HepG2 (cell line): ENCODE measurements around the gene GPC6. TPM values are rescaled to one million over a fixed set of nuclear protein-coding genes. Genes with fewer than 3 reads are reported as not detected.

Experiments used
- ATAC-seq: fragments of 200-7000 bp; cut with Tn5 transposase; 3 replicates; pipeline ENCODE4 v1.9.1; 2020; ENCODE audit warnings: mild to moderate bottlenecking, moderate library complexity
- BruUV-seq: library from RNA; stranded (reverse); fragments of 400-500 nt; replicated peaks from 2 replicates; lab custom pipeline; 2021; lab: Mats Ljungman, UMichigan
- CTCF ChIA-PET: fragments of 300-600 bp; formaldehyde crosslinking; extraction: SDS; loops from one replicate; lab custom pipeline; 2021; ENCODE audit warnings: low total read pairs, inconsistent platforms, low intra/inter-chr PET ratio; lab: Yijun Ruan, JAX
- POLR2A ChIA-PET: fragments of 350-600 bp; sonication (Branson Sonifier 250); formaldehyde crosslinking; loops from one replicate; lab custom pipeline; 2020; ENCODE audit warnings: antibody characterized with exemption, inconsistent platforms; lab: Yijun Ruan, JAX
- DNase-seq: peaks from one replicate; pipeline ENCODE4 v3.0.0-alpha.2; 2015; ENCODE audit warnings: low spot score
- FAIRE-seq: peaks from 3 replicates; lab custom pipeline; 2011; peaks lifted over from hg19 to GRCh38; lab: Jason Lieb, UNC
- H2AFZ ChIP-seq: one replicate; pipeline ENCODE4 v1.6.1; 2011; ENCODE audit warnings: low read length, inconsistent platforms
- H3K27ac ChIP-seq: fragments of 300-600 bp; 3 replicates; pipeline ENCODE4 v1.8.0; 2011; ENCODE audit warnings: mixed run types, mild to moderate bottlenecking, mixed read lengths, low read length, inconsistent platforms; ENCODE audit not compliant: insufficient read depth; ENCODE audit errors: extremely low read length
- H3K27me3 ChIP-seq, 2 experiments: fragments of 200-600 bp in 1 of 2; 2 replicates in 1 of 2; 3 replicates in 1 of 2; pipeline versions ENCODE4 v1.6.0 to v1.8.0; 2011; ENCODE audit warnings: low read length in 2 of 2, mild to moderate bottlenecking in 2 of 2, moderate library complexity in 2 of 2, inconsistent platforms in 1 of 2; ENCODE audit not compliant: insufficient read depth in 2 of 2, control insufficient read depth in 1 of 2
- H3K36me3 ChIP-seq, 2 experiments: fragments of 200-600 bp in 1 of 2; replicated peaks in 1 of 2; 2 replicates in 1 of 2; 3 replicates in 1 of 2; pipeline versions ENCODE4 v1.5.1 to v1.8.0; 2011; ENCODE audit warnings: low read length in 2 of 2, inconsistent platforms in 1 of 2; ENCODE audit not compliant: insufficient read depth in 2 of 2, control insufficient read depth in 1 of 2
- H3K4me1 ChIP-seq: 2 replicates; pipeline ENCODE4 v1.5.1; 2012; ENCODE audit warnings: low read length, inconsistent platforms; ENCODE audit not compliant: insufficient read depth
- H3K4me2 ChIP-seq: 2 replicates; pipeline ENCODE4 v1.6.0; 2011; ENCODE audit warnings: low read depth, low read length, inconsistent platforms
- H3K4me3 ChIP-seq, 3 experiments: fragments of 200-600 bp in 1 of 3; sonication (generic), shearing (Covaris generic) in 1 of 3; replicated peaks in 1 of 3; 2 replicates each; pipeline ENCODE4 v1.5.1; 2011 to 2016; ENCODE audit warnings: low read length in 3 of 3, inconsistent platforms in 2 of 3, low read depth in 2 of 3, mild to moderate bottlenecking in 2 of 3, control low read depth in 1 of 3, mixed read lengths in 1 of 3; ENCODE audit not compliant: insufficient read depth in 1 of 3
- H3K79me2 ChIP-seq: one replicate; pipeline ENCODE4 v1.6.1; 2011; ENCODE audit warnings: low read length, inconsistent platforms; ENCODE audit not compliant: insufficient read depth
- H3K9ac ChIP-seq: 2 replicates; pipeline ENCODE4 v1.6.0; 2011; ENCODE audit warnings: mild to moderate bottlenecking, low read depth, low read length, inconsistent platforms; ENCODE audit not compliant: insufficient read depth
- H3K9me3 ChIP-seq: 2 replicates; pipeline ENCODE4 v1.5.1; 2012; ENCODE audit warnings: mild to moderate bottlenecking, low read length
- H4K20me1 ChIP-seq: 2 replicates; pipeline ENCODE4 v1.6.0; 2011; ENCODE audit warnings: inconsistent platforms, mild to moderate bottlenecking, low read length, moderate library complexity; ENCODE audit not compliant: insufficient read depth
- HMG20A ChIP-seq: IDR thresholded peaks from 2 replicates; pipeline ENCODE4 v1.6.1; 2016; ENCODE audit warnings: borderline replicate concordance
- KAT8 ChIP-seq: IDR thresholded peaks from 2 replicates; pipeline ENCODE4 v1.6.1; 2016; ENCODE audit warnings: missing genetic modification reagents, missing compliant biosample characterization
- KLF15 ChIP-seq: sonication (generic); formaldehyde crosslinking; IDR thresholded peaks from 2 replicates; pipeline ENCODE4 v1.8.1; 2023; ENCODE audit warnings: borderline replicate concordance, mild to moderate bottlenecking, inconsistent platforms, missing genetic modification reagents, mixed read lengths
- NR2F1 ChIP-seq, 2 experiments: fragments of 450-650 bp in 1 of 2; formaldehyde crosslinking in 1 of 2; IDR thresholded peaks; 2 replicates each; pipeline versions ENCODE4 v1.5.0 to v1.6.1; 2016 to 2020; ENCODE audit warnings: mild to moderate bottlenecking in 1 of 2, missing compliant biosample characterization in 1 of 2, missing genetic modification reagents in 1 of 2, moderate library complexity in 1 of 2
- POLR2G ChIP-seq: fragments of 200-400 bp; formaldehyde crosslinking; IDR thresholded peaks from 2 replicates; pipeline ENCODE4 v1.6.1; 2018; ENCODE audit warnings: mild to moderate bottlenecking, low read depth, low read length, moderate library complexity
- SALL2 ChIP-seq: sonication (generic); formaldehyde crosslinking; IDR thresholded peaks from 2 replicates; pipeline ENCODE4 v1.8.1; 2023; ENCODE audit warnings: mild to moderate bottlenecking, missing genetic modification reagents, inconsistent platforms
- SAP130 ChIP-seq: IDR thresholded peaks from 2 replicates; pipeline ENCODE4 v1.6.1; 2016; ENCODE audit warnings: low read depth
- SATB2 ChIP-seq: sonication (generic); formaldehyde crosslinking; IDR thresholded peaks from 2 replicates; pipeline ENCODE4 v1.5.0; 2020; ENCODE audit warnings: missing genetic modification reagents
- SMAD9 ChIP-seq: sonication (generic); formaldehyde crosslinking; IDR thresholded peaks from 2 replicates; pipeline ENCODE4 v1.5.1; 2020; ENCODE audit warnings: mild to moderate bottlenecking, missing genetic modification reagents
- ZFP41 ChIP-seq: sonication (generic); formaldehyde crosslinking; IDR thresholded peaks from 2 replicates; pipeline ENCODE4 v1.4.0; 2020; ENCODE audit warnings: mild to moderate bottlenecking, missing genetic modification reagents, borderline replicate concordance
- ZFP91 ChIP-seq: sonication (generic); formaldehyde crosslinking; IDR thresholded peaks from 2 replicates; pipeline ENCODE4 v1.9.0; 2022; ENCODE audit warnings: missing genetic modification reagents, mild to moderate bottlenecking, borderline replicate concordance
- ZMYM2 ChIP-seq: sonication (generic); formaldehyde crosslinking; IDR thresholded peaks from 2 replicates; pipeline ENCODE4 v1.8.0; 2022; ENCODE audit warnings: mild to moderate bottlenecking, missing genetic modification reagents
- ZNF326 ChIP-seq: sonication (generic); formaldehyde crosslinking; IDR thresholded peaks from 2 replicates; pipeline ENCODE4 v1.4.0; 2020; ENCODE audit warnings: missing genetic modification reagents, borderline replicate concordance
- ZNF431 ChIP-seq: sonication (generic); formaldehyde crosslinking; IDR thresholded peaks from 2 replicates; pipeline ENCODE4 v1.9.0; 2022; ENCODE audit warnings: missing genetic modification reagents, low read depth, mild to moderate bottlenecking, borderline replicate concordance
- ZNF558 ChIP-seq: sonication (generic); formaldehyde crosslinking; IDR thresholded peaks from 2 replicates; pipeline ENCODE4 v1.9.0; 2022; ENCODE audit warnings: mild to moderate bottlenecking, missing genetic modification reagents, borderline replicate concordance
- ZNF629 ChIP-seq: sonication (generic); formaldehyde crosslinking; conservative IDR thresholded peaks from 2 replicates; pipeline ENCODE4 v1.5.0; 2020; ENCODE audit warnings: missing genetic modification reagents
- ZNF766 ChIP-seq: sonication (generic); formaldehyde crosslinking; IDR thresholded peaks from 2 replicates; pipeline ENCODE4 v1.5.0; 2020; ENCODE audit warnings: missing genetic modification reagents, borderline replicate concordance
- ZXDC ChIP-seq: sonication (generic); formaldehyde crosslinking; IDR thresholded peaks from 2 replicates; pipeline ENCODE4 v1.5.0; 2020; ENCODE audit warnings: mild to moderate bottlenecking, missing genetic modification reagents
- WGBS: methylation state at CpG from one replicate; pipeline ENCODE4 v1.1.6; 2017; ENCODE audit warnings: low lambda C conversion rate; 5-methylcytosine and 5-hydroxymethylcytosine counted together
- in situ Hi-C: cut with HindIII; loops from 2 replicates; pipeline ENCODE4 v1.10.0; 2017; ENCODE audit warnings: low pct_unique_long_range_greater_than_20kb; ENCODE audit not compliant: extremely low pct_ligation_motif_present
- intact Hi-C: fragments of 100-400 bp; cut with micrococcal nuclease; formaldehyde crosslinking; loops from one replicate; pipeline ENCODE4 v1.10.0; 2022; ENCODE audit not compliant: unreplicated experiment
- polyA plus RNA-seq, 8 experiments: library from polyadenylated mRNA; depleted of rRNA in 3 of 8; stranded (reverse) in 7 of 8; unstranded in 1 of 8; fragments of >200 nt; fragmentation: Illumina TruSeq in 4 of 8; extraction: Trizol in 4 of 8; gene quantifications; 2 replicates each; pipeline versions ENCODE4 v1.2.1 to v1.2.3, GENCODE V29; 2011 to 2016; ENCODE audit warnings: low read depth in 4 of 8, missing spikeins in 1 of 8, mixed read lengths in 1 of 8; ENCODE audit not compliant: insufficient read depth in 1 of 8
- total RNA-seq, 5 experiments: library from RNA; depleted of rRNA; stranded (reverse); fragments of >200 nt; fragmentation: Illumina TruSeq; extraction: Trizol; gene quantifications; 2 replicates each; pipeline ENCODE4 v1.2.3, GENCODE V29; 2016; ENCODE audit warnings: low read depth in 1 of 5
- TF ChIP-seq, protein P1 (sequence below), 2 experiments: sonication (generic) in 1 of 2; formaldehyde crosslinking in 1 of 2; IDR thresholded peaks; 2 replicates each; pipeline versions ENCODE4 v1.5.1 to v1.6.1; 2011 to 2020; ENCODE audit warnings: borderline replicate concordance in 1 of 2, low read depth in 1 of 2, low read length in 1 of 2, mild to moderate bottlenecking in 1 of 2, missing genetic modification reagents in 1 of 2, moderate library complexity in 1 of 2

The GPC6 gene
- total and polyA plus RNA-seq, 2 of the 13 experiments (the other 11 are each of a cell fraction or from before 2014, with no cell fraction given), result 24.5 to 33.9 TPM

DNA sequence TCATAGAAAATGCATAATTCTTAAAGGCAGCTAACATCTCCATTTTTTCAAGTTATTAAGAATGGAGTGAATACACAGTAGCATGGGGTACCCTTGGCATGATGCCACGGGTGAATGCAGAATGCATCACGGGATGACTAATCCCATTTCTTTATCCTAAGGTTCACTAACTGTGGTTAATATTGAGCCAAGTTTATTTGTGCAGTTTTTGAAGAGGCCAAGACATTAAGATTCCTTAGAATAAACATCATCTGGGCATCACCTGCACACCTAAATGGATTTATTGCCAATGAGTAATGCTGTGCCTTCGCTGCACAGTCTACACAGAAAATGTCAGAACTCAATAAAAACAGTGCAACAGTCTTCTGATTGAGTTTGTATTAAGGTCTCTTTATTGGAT, 333.1 kb downstream of the GPC6 start:
- H3K9me3 ChIP-seq, result no peaks in the 10 kb centered on the region
- intact Hi-C loops, result no loop called here
- ATAC-seq (no peak), FAIRE-seq (no peak), DNase-seq (no peak)
- H2AFZ ChIP-seq, result no peak overlapping the region
- H3K36me3 ChIP-seq, result no peaks in the 10 kb centered on the region
- CTCF ChIA-PET, result no interaction called here
- TF ChIP-seq, protein P1, sequence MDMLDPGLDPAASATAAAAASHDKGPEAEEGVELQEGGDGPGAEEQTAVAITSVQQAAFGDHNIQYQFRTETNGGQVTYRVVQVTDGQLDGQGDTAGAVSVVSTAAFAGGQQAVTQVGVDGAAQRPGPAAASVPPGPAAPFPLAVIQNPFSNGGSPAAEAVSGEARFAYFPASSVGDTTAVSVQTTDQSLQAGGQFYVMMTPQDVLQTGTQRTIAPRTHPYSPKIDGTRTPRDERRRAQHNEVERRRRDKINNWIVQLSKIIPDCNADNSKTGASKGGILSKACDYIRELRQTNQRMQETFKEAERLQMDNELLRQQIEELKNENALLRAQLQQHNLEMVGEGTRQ (IDR thresholded peaks at IDR 0.05; ENCODE audit: low read depth, low read length), result no peak
- TF ChIP-seq, protein P1 (CRISPR knock-in tag; IDR thresholded peaks at IDR 0.05; ENCODE audit: borderline replicate concordance), result no peak
- TF ChIP-seq KAT8 (CRISPR knock-in tag), result no peak
- TF ChIP-seq ZFP91 (CRISPR knock-in tag), result no peak
- TF ChIP-seq ZNF558 (CRISPR knock-in tag), result no peak
- no peak for TF ChIP-seq ZXDC
- no peak for TF ChIP-seq POLR2G
- TF ChIP-seq SALL2, result no peak
- no peak for TF ChIP-seq ZNF766 (CRISPR knock-in tag)
- no peak for TF ChIP-seq SMAD9 (CRISPR knock-in tag)
- TF ChIP-seq SAP130 (CRISPR knock-in tag), result no peak
- no peak for TF ChIP-seq ZNF431
- TF ChIP-seq KLF15, result no peak
- no peak for TF ChIP-seq HMG20A (CRISPR knock-in tag)
- no peak for TF ChIP-seq SATB2 (CRISPR knock-in tag)
- TF ChIP-seq NR2F1 (CRISPR knock-in tag; IDR thresholded peaks at IDR 0.05), result no peak
- no peak for TF ChIP-seq ZNF629 (CRISPR knock-in tag)
- no peak for TF ChIP-seq ZFP41
- TF ChIP-seq ZNF326, result no peak
- TF ChIP-seq ZMYM2 (CRISPR knock-in tag), result no peak
- in situ Hi-C loops, result no loop called here
- H3K79me2 ChIP-seq, result no peaks in the 10 kb centered on the region
- H4K20me1 ChIP-seq, result no peaks in the 10 kb centered on the region
- no peak overlapping the region for H3K9ac ChIP-seq
- BruUV-seq, result no TSS peak
- no peak overlapping the region for H3K4me2 ChIP-seq
- H3K4me1 ChIP-seq, result no peaks in the 10 kb centered on the region; the same call in 1 of the 2 replicates
- H3K4me3 ChIP-seq, result no peak overlapping the region
- no peak overlapping the region for H3K27ac ChIP-seq
- 94% methylated on average over 3 of the region's 3 CpGs for WGBS
- POLR2A ChIA-PET, result no interaction called here
- no peaks in the 10 kb centered on the region for H3K27me3 ChIP-seq
